GM19025 (cell line): ENCODE data around the gene PITX1.

Experiments
- ATAC-seq: cut with Tn5 transposase; IDR thresholded peaks from one replicate; pipeline ENCODE4 v1.9.1; 2021; ENCODE audit warnings: mild to moderate bottlenecking, low read depth, moderate library complexity; ENCODE audit not compliant: unreplicated experiment

Gene PITX1

GRCh38 chr5:135030123-135030955 is 3.7 kb downstream of the PITX1 start:
- no peak for ATAC-seq

- no peak for ATAC-seq
Observed at GRCh38 chr5:135029477-135030122, 4.4 kb downstream of the PITX1 start.

DNA sequence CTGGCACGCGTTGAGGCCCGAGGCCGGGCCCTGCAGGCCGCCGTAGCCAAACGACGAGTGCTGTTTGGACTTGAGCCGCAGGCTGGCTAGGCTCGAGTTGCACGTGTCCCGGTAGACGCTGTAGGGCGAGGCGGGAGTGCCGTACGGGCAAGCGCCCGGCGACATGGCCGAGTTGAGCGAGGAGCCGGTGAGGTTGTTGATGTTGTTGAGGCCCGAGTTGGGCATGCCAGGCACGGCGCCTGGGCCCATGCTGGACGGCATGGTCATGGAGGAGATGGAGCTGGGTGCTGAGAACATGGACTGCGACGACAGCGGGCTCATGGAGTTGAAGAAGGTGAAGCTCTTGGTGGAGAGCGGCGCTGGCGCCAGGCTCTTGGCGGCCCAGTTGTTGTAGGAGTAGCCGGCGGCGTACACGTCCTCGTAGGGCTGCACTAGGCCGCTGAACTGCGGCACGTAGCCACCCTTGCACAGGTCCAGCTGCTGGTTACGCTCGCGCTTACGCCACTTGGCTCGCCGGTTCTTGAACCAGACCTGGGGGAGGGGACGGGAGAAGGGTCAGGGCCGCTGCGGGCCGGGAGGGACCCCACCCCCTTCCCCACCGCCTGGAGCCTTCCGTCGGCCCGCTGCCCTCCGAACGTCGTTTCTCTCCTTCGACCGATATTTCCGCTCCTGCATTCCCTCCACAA is 5.1 kb downstream of the PITX1 start:
- ATAC-seq = no peak

DNA sequence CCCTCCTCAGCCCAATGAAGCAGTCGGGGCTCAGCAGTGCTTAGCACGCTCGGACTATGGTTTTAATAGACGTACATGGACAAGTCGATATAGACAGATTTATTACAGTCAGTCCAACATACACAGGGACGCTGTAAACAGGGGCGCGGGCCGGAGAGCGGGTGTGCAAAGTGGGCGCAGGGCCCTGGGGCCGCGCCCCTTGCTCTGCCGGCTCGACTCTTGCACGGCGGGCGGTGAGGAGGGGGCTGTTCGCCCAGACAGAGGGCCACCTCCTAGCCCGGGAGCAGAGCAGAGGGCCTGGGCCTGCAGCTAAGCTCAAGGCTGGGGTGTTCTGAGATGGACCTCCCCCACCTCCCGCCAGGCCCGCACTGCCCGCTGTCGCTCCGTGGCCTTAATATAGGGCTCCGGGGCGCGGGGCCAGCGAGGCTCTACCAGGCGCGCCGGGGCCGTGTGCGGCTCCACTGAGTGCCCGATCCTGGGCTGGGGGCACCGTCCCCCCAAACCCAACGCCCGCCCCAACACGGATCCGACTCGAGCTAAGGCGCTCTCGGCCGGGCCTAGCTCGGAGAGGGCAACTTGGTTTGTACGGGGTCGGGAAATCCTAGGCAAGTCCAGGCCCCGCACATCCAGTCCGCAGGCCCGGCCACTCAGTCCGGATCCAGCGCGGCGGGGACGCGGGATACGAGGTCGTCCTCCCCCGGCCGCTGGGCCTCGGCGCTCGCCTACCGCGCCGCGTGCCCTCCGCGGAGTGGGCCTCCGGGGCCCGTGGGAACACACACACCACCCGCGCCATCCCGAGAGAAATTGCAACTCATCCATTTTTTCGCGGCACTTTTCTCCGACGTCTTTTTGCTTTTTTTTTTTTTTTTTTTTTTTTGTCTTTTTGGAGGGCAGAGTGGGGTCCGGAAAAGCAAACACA is 6.1 kb downstream of the PITX1 start:
- ATAC-seq = no peak

DNA sequence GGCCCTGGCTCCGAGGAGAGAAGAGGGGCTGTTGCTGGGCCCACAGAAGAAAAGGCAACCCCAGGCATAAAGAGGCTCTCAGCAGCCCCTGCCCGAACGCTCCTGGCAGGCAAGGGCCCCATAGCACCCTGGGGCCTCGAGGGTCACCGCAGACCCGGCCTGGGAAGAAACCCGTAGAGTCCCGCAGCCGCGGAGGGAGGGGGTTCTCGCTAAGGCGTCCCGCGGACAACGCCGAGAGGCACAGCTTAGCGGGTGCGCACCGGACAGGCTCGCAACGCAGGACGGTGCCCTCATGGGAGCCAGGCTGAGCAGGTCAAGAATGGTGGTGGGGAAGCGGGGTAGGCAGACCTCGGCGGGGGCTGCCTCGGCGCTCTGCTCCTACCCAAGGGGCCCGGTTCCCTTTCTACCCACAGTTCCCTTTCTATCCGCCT is 6.7 kb downstream of the PITX1 start:
- no peak for ATAC-seq

DNA sequence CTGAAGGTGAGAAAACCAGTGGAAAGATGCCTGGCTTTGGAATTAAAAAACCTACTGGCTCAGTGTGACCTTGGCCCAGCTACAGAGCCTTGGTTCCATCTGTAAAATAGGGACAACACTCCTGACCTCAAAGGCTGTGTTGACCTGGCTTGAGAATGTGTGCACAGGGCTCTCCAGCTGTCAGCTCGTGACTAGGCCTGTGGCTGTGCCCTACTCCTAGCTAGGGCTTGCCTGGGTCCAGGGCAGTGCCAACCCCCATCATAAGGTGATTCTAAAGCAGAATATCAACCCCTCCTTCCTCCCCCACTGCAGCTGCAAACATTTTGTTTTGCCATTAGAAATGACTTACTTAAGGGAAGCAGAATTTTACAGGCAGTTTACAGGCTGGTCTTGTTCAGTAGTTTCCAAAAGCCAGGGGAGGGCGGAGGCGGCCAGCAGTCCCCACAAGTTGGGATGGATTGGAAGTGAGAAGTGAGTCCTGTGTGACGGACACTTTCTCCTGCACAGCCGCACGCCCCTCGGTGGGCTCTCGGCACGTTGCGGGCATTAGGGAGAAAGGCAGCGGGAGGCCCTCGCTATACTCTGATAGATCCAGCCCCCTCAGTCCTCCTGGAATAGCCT is 7.3 kb downstream of the PITX1 start:
- ATAC-seq = no peak

DNA sequence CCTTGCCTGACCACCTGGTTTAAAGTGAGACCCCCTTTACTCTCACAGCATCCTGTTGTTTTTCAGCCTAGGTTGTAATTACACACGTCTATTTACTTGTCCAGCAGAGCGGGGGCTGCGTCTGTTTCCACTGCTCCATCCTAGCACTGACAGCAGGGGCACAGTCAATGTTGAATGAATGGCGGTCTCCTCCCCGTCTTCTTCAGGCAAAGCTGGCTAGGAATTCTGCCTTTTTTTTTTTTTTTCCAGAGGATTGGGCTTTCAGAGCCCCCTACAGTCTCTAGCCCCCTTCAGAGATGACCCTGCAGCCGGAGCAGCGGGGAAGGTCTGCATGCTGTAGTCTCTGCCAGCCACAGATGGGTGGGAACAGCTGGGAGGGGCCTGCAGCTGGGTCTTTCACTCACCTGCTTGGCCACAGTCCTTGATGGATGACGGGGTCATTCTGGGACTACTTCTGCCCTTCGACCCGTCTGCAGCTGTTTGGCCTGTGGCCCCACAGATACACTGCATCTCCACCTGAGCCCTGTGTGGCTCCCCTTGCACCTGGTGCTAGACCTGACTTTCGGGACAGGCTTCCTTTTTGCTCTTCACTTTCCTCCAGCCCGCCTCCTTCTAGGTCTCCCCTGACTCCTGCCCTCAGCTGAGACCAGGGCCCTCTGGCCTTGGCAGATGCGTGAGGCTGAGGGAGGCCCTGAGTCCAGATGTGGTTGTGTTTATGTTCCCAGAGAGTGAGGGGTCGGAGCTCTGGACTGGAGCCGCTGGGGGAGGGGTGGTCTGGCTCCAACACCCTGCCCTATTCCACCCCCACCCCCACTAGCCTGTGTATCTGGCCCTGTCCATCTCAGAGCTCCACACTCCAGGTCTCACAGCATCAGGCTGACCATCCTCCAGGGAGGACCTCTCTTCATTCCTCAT is 8.0 kb downstream of the PITX1 start:
- ATAC-seq = no peak

GRCh38 chr5:135024956-135025729 is 8.9 kb downstream of the PITX1 start:
- ATAC-seq = no peak

- ATAC-seq = no peak
Observed at GRCh38 chr5:135020111-135020895, 13.7 kb downstream of the PITX1 start.

GRCh38 chr5:135019314-135019713 is 14.7 kb downstream of the PITX1 start:
- no peak for ATAC-seq

DNA sequence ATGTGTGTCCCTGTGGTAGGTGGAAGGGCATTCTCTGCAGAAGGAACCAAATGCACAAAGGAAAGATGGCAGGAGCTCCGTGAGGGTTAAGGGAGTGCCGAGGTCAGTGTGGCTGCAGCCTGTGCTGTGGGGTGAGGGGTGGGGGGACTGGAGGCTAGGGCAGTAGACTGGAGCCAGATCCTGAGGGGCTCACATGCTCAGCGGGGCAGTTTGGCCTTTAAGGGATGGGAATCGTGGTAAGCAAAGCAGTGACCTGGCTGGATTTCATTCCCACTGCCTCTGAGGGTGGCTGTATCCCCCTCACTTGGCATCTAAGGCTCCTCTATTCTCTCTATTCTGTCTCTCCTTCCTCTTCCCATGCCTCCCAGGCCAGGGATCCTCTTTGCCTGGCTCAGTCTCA is 15.6 kb downstream of the PITX1 start:
- no peak for ATAC-seq

GRCh38 chr5:135016861-135017290 is 17.2 kb downstream of the PITX1 start:
- no peak for ATAC-seq

DNA sequence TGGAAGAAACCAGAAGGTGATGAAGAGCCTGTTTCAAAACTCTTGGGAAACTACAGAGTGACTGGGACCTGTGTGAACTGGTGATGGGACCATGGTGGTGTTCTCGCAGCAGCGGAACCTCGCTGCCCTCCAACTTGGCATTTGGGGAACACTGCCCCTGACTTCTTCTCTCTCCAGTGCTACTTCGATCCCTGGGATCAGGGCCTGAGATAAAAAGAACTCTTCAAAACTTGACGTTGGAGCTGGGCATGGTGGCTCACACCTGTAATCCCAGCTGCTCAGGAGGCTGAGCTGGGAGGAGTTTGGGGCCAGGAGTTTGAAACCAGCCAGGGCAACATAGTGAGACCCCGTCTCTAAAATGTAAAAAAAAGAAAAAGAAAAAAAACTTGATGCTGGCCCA is 18.1 kb downstream of the PITX1 start:
- ATAC-seq = no peak

DNA sequence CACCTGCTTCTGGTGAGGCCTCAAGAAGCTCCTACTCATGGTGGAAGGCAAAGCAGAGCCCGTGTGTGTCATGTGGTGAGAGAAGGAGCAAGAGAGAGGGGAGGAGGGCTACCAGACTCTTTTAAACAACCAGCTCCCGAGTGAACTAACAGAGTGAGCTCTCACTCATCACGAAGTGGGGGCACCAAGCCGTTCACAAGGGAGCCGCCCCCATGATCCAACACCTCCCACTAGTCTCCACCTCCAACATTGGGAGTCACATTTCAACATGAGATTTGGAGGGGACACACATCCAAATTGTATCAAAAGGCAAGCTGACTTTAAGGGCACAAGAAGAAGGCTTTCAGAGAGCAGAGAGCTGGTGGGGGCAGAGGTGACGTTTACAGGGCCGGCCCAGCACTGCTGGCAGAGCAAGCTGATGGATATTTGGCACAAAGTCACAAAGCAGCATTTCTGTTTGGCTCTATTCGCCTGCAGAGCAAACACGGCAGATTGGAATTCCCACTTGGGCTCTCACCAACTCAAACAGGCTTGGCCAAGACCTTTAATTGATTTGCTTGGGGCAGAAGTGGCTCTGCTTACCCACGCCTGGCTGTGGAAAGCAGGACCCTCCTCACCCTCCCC is 20.0 kb downstream of the PITX1 start:
- no peak for ATAC-seq

DNA sequence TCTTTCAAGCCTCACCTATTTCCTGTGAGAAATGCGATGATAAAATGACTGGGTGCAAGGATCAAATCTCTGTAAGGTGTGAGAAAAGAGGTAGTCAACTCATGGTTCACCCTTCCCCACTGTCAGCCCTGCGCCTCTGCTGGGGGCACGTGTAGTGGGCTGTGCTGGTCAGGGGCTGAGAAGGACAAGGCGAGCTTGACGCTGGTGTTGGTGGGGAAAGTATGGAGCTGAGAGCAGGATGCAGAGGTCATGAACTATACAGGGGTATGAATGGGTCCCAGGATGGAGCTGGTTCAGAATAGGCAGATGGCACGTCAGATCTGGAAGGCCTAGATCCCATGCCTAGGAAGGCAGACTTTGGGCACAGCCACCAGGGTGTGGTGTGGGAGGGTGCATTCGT is 20.6 kb downstream of the PITX1 start:
- ATAC-seq = no peak

- ATAC-seq = no peak
Observed at GRCh38 chr5:135012951-135013391, 21.1 kb downstream of the PITX1 start.

- ATAC-seq = no peak
Observed at GRCh38 chr5:135012033-135012588, 21.9 kb downstream of the PITX1 start.
